Measurements from ENCODE around the gene SLC6A19. TPM values are rescaled to one million over a fixed set of nuclear protein-coding genes. Genes with fewer than 3 reads are reported as not detected.

Gene SLC6A19
- total and polyA plus RNA-seq, 4 donors: 0.17 to 4.9 (median 0.91) TPM

DNA sequence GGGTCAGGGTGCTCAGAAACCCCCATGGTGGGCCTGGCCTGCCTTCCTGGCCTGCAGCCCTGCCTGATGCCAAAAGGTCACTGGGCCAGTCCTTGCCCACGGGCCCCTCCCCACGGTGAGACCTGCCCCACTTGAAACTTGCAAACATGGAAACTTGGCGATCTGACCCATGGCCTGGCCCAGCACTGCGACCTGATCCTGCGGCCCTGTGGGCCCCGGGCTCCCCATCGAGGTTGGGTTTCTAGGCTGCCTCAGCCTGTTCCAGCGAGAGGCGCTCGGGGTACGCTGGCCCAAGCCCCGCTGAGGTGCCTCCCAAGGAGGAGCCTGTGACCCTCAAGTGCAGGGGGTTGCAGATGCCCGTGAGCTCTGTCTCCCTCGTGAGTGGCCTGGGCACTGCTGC lies 37.5 kb upstream of the SLC6A19 start:
- Histone ChIP-seq H3K4me1 (ENCODE audit: control insufficient read depth in 4 of 4, insufficient read depth in 4 of 4, low read length in 3 of 4) (peaks cover 0 to 11% (median 6%) of the 10 kb centered on the region in 4 donors), H3K27me3 (ENCODE audit: control insufficient read depth in 4 of 4, insufficient read depth in 4 of 4, low read length in 3 of 4) (no peaks in the 10 kb centered on the region), H3K36me3 (ENCODE audit: control insufficient read depth in 4 of 4, insufficient read depth in 3 of 4, low read depth in 1 of 4, low read length in 3 of 4) (no peaks in the 10 kb centered on the region), H3K4me3 (ENCODE audit: low read depth in 1 of 3, low read length in 3 of 3) (no peak overlapping the region), H3K9me3 (ENCODE audit: control insufficient read depth in 4 of 4, low read length in 3 of 4) (no peaks in the 10 kb centered on the region), H3K27ac (ENCODE audit: low read depth in 1 of 2, low read length in 2 of 2) (no peak overlapping the region), H3K9ac (ENCODE audit: low read depth in 1 of 2, low read length in 2 of 2) (no peak overlapping the region)
- 74% methylated on average over 14 of the region's 14 CpGs for WGBS
- no peak for DNase-seq (ENCODE audit: low spot score)
- no peak for TF ChIP-seq TAF1 (conservative IDR thresholded peaks at IDR 0.05)
- TF ChIP-seq SP1 (IDR thresholded peaks at IDR 0.05): no peak
- TF ChIP-seq HNF4A (conservative IDR thresholded peaks at IDR 0.05): no peak
- no peak for TF ChIP-seq FOXA1 (IDR thresholded peaks at IDR 0.05)
- no peak for TF ChIP-seq REST (IDR thresholded peaks at IDR 0.05)
- no peak for TF ChIP-seq JUND (IDR thresholded peaks at IDR 0.05)
- TF ChIP-seq RAD21 (IDR thresholded peaks at IDR 0.05): no peak
- no peak for TF ChIP-seq EGR1 (IDR thresholded peaks at IDR 0.05; ENCODE audit: low read depth in 2 of 2)
- no peak for TF ChIP-seq YY1 (IDR thresholded peaks at IDR 0.05)
- no peak for TF ChIP-seq NR2F2 (IDR thresholded peaks at IDR 0.05)
- TF ChIP-seq HNF4G (IDR thresholded peaks at IDR 0.05): no peak
- TF ChIP-seq, protein P1, sequence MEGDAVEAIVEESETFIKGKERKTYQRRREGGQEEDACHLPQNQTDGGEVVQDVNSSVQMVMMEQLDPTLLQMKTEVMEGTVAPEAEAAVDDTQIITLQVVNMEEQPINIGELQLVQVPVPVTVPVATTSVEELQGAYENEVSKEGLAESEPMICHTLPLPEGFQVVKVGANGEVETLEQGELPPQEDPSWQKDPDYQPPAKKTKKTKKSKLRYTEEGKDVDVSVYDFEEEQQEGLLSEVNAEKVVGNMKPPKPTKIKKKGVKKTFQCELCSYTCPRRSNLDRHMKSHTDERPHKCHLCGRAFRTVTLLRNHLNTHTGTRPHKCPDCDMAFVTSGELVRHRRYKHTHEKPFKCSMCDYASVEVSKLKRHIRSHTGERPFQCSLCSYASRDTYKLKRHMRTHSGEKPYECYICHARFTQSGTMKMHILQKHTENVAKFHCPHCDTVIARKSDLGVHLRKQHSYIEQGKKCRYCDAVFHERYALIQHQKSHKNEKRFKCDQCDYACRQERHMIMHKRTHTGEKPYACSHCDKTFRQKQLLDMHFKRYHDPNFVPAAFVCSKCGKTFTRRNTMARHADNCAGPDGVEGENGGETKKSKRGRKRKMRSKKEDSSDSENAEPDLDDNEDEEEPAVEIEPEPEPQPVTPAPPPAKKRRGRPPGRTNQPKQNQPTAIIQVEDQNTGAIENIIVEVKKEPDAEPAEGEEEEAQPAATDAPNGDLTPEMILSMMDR (IDR thresholded peaks at IDR 0.05; ENCODE audit: low read depth, low read length, missing input control): no peak
- TF ChIP-seq RXRA (IDR thresholded peaks at IDR 0.05): no peak
- TF ChIP-seq, protein P2, sequence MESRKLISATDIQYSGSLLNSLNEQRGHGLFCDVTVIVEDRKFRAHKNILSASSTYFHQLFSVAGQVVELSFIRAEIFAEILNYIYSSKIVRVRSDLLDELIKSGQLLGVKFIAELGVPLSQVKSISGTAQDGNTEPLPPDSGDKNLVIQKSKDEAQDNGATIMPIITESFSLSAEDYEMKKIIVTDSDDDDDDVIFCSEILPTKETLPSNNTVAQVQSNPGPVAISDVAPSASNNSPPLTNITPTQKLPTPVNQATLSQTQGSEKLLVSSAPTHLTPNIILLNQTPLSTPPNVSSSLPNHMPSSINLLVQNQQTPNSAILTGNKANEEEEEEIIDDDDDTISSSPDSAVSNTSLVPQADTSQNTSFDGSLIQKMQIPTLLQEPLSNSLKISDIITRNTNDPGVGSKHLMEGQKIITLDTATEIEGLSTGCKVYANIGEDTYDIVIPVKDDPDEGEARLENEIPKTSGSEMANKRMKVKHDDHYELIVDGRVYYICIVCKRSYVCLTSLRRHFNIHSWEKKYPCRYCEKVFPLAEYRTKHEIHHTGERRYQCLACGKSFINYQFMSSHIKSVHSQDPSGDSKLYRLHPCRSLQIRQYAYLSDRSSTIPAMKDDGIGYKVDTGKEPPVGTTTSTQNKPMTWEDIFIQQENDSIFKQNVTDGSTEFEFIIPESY (IDR thresholded peaks at IDR 0.05): no peak
- TF ChIP-seq, protein P3, sequence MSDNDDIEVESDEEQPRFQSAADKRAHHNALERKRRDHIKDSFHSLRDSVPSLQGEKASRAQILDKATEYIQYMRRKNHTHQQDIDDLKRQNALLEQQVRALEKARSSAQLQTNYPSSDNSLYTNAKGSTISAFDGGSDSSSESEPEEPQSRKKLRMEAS (IDR thresholded peaks at IDR 0.05): no peak
- no peak for TF ChIP-seq FOXA2 (IDR thresholded peaks at IDR 0.05)
- TF ChIP-seq, protein P4, sequence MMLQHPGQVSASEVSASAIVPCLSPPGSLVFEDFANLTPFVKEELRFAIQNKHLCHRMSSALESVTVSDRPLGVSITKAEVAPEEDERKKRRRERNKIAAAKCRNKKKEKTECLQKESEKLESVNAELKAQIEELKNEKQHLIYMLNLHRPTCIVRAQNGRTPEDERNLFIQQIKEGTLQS (IDR thresholded peaks at IDR 0.05): no peak
